ENCODE results near the gene SCFD2. TPM values are rescaled to one million over a fixed set of nuclear protein-coding genes. Genes with fewer than 3 reads are reported as not detected.

SCFD2 gene
- total and polyA plus RNA-seq, 10 of the 15 experiments (the other 5 are each of a cell fraction or from before 2014, with no cell fraction given): 4.8 to 37.6 (median 24.9) TPM

- TF ChIP-seq REST (IDR thresholded peaks at IDR 0.05; ENCODE audit: low read depth, low read length) (no peak), JUND (IDR thresholded peaks at IDR 0.05; ENCODE audit: low read depth, low read length) (no peak), ZNF622 (IDR thresholded peaks at IDR 0.05) (no peak), HDAC2 (IDR thresholded peaks at IDR 0.05) (no peak), FOXM1 (IDR thresholded peaks at IDR 0.05; ENCODE audit: low read depth, low read length) (no peak), MTA2 (IDR thresholded peaks at IDR 0.05; ENCODE audit: low read depth) (no peak), MYC (IDR thresholded peaks at IDR 0.05; ENCODE audit: insufficient read depth, insufficient read length, insufficient replicate concordance, low read length, severe bottlenecking) (no peak), PML (IDR thresholded peaks at IDR 0.05; ENCODE audit: low read length) (peak; percentile 89), RUNX3 (IDR thresholded peaks at IDR 0.05; ENCODE audit: low read length) (0 out of 2 replicates have a peak, but pooled peaks have one; percentile 16), POLR2AphosphoS2 (IDR thresholded peaks at IDR 0.05; ENCODE audit: low read depth, low read length) (peak; percentile 87), CHD4 (IDR thresholded peaks at IDR 0.05) (no peak), TBL1XR1 (IDR thresholded peaks at IDR 0.05; ENCODE audit: low read depth, low read length) (no peak), RAD21 (IDR thresholded peaks at IDR 0.05; ENCODE audit: insufficient read depth, low read depth, low read length) (no peak), EED (IDR thresholded peaks at IDR 0.05; ENCODE audit: low read depth) (no peak), HCFC1 (IDR thresholded peaks at IDR 0.05; ENCODE audit: low read length) (peak; percentile 28; the same call in 1 of the 2 replicates), SRF (IDR thresholded peaks at IDR 0.05; ENCODE audit: low read depth in 2 of 2, low read length in 2 of 2) (no peak), SREBF2 (IDR thresholded peaks at IDR 0.05; ENCODE audit: low read length) (no peak)
- TF ChIP-seq, protein P1, sequence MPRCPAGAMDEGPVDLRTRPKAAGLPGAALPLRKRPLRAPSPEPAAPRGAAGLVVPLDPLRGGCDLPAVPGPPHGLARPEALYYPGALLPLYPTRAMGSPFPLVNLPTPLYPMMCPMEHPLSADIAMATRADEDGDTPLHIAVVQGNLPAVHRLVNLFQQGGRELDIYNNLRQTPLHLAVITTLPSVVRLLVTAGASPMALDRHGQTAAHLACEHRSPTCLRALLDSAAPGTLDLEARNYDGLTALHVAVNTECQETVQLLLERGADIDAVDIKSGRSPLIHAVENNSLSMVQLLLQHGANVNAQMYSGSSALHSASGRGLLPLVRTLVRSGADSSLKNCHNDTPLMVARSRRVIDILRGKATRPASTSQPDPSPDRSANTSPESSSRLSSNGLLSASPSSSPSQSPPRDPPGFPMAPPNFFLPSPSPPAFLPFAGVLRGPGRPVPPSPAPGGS (IDR thresholded peaks at IDR 0.05; ENCODE audit: borderline replicate concordance, insufficient read depth, low read depth, low read length, poor library complexity, severe bottlenecking): no peak
- TF ChIP-seq, protein P2, sequence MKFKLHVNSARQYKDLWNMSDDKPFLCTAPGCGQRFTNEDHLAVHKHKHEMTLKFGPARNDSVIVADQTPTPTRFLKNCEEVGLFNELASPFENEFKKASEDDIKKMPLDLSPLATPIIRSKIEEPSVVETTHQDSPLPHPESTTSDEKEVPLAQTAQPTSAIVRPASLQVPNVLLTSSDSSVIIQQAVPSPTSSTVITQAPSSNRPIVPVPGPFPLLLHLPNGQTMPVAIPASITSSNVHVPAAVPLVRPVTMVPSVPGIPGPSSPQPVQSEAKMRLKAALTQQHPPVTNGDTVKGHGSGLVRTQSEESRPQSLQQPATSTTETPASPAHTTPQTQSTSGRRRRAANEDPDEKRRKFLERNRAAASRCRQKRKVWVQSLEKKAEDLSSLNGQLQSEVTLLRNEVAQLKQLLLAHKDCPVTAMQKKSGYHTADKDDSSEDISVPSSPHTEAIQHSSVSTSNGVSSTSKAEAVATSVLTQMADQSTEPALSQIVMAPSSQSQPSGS (IDR thresholded peaks at IDR 0.05; ENCODE audit: low read length): no peak
- TF ChIP-seq, protein P3, sequence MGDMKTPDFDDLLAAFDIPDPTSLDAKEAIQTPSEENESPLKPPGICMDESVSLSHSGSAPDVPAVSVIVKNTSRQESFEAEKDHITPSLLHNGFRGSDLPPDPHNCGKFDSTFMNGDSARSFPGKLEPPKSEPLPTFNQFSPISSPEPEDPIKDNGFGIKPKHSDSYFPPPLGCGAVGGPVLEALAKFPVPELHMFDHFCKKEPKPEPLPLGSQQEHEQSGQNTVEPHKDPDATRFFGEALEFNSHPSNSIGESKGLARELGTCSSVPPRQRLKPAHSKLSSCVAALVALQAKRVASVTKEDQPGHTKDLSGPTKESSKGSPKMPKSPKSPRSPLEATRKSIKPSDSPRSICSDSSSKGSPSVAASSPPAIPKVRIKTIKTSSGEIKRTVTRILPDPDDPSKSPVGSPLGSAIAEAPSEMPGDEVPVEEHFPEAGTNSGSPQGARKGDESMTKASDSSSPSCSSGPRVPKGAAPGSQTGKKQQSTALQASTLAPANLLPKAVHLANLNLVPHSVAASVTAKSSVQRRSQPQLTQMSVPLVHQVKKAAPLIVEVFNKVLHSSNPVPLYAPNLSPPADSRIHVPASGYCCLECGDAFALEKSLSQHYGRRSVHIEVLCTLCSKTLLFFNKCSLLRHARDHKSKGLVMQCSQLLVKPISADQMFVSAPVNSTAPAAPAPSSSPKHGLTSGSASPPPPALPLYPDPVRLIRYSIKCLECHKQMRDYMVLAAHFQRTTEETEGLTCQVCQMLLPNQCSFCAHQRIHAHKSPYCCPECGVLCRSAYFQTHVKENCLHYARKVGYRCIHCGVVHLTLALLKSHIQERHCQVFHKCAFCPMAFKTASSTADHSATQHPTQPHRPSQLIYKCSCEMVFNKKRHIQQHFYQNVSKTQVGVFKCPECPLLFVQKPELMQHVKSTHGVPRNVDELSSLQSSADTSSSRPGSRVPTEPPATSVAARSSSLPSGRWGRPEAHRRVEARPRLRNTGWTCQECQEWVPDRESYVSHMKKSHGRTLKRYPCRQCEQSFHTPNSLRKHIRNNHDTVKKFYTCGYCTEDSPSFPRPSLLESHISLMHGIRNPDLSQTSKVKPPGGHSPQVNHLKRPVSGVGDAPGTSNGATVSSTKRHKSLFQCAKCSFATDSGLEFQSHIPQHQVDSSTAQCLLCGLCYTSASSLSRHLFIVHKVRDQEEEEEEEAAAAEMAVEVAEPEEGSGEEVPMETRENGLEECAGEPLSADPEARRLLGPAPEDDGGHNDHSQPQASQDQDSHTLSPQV (IDR thresholded peaks at IDR 0.05): no peak
These were observed 11.7 kb upstream of the SCFD2 start, which contains the start of gene FIP1L1 (continued) for GRCh38 chr4:53377319-53378170.
